ENCODE measurements around the gene F2R.
"Not testable (repeated sequence)": the region's sequence is repeated elsewhere in the genome, so short reads cannot be mapped to it uniquely, and the experiment has no call there.

The F2R gene

GRCh38 chr5:76761118-76761517, 45.2 kb downstream of the F2R start:
- not testable (repeated sequence) for DNase-seq

GRCh38 chr5:76762484-76762883, 46.6 kb downstream of the F2R start:
- DNase-seq, result no peak

GRCh38 chr5:76763136-76763535, 47.2 kb downstream of the F2R start:
- no peak for DNase-seq

- no peak for DNase-seq
These were observed 48.4 kb downstream of the F2R start for GRCh38 chr5:76764374-76764773.

- DNase-seq, result no peak
These were observed 49.3 kb downstream of the F2R start for GRCh38 chr5:76765249-76765648.

- no peak for DNase-seq
These were observed 50.8 kb downstream of the F2R start for GRCh38 chr5:76766746-76767145.

GRCh38 chr5:76771041-76771440, 55.1 kb downstream of the F2R start:
- not testable (repeated sequence) for DNase-seq

- DNase-seq, result no peak
These were observed 55.9 kb downstream of the F2R start for GRCh38 chr5:76771705-76772405.

- no peak for DNase-seq
These were observed 60.0 kb downstream of the F2R start for GRCh38 chr5:76775921-76776320.

GRCh38 chr5:76776391-76776790, 60.5 kb downstream of the F2R start:
- no peak for DNase-seq

- DNase-seq, result not testable (repeated sequence)
These were observed 64.7 kb downstream of the F2R start for GRCh38 chr5:76780616-76781015.

GRCh38 chr5:76781775-76782174, 65.8 kb downstream of the F2R start:
- no peak for DNase-seq

- DNase-seq, result no peak
These were observed 66.5 kb downstream of the F2R start for GRCh38 chr5:76782444-76782843.

Data from activated naive CD4-positive, alpha-beta T cell treated with anti-CD3 and anti-CD28 coated beads, Interleukin-2, amount 50 U/mL, for 16 hours (primary cell).